ENCODE measurements around the gene PEX5L. TPM values are rescaled to one million over a fixed set of nuclear protein-coding genes. Genes with fewer than 3 reads are reported as not detected.

The PEX5L gene
- total and polyA plus RNA-seq, 2 donors (not counting 1 experiment from before 2014, with no cell fraction given): not detected

DNA sequence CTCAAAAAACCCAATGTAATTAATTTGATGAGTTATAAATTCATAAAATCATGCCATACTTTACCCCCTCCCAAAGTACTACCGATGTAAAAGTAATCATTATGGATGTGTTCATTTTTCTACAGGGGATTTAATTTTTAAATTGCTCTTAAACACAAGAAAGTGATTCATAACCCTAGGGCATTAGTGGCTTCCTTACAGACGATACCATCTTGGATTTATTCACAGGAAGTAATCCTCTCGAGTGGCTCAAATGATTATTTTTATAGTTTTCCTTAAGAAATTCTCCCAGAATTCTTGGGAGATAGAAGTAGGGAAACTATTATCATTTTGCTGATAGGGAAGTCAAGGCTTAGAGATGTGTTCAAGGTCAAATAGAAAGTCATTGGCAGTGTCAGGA lies 80.9 kb downstream of the PEX5L start:
- Histone ChIP-seq H3K9ac (ENCODE audit: low read length) (no peak overlapping the region), H3K4me1 (ENCODE audit: control insufficient read depth in 2 of 2, insufficient read depth in 2 of 2, low read length in 2 of 2) (peaks cover 10 to 20% of the 10 kb centered on the region in 2 donors), H3K27me3 (replicated peaks in 1 of 4; ENCODE audit: control extremely low read depth in 1 of 4, control insufficient read depth in 3 of 4, insufficient read depth in 4 of 4, low read length in 3 of 4) (peaks cover 0 to 11% (median 7%) of the 10 kb centered on the region in 4 experiments), H3K4me3 (ENCODE audit: control extremely low read depth in 1 of 5, extremely low read depth in 1 of 5, insufficient read depth in 1 of 5, low read depth in 2 of 5, low read length in 4 of 5) (no peak overlapping the region), H3K9me3 (ENCODE audit: control extremely low read depth in 1 of 3, control insufficient read depth in 2 of 3, insufficient read depth in 1 of 3, low read length in 2 of 3) (peaks cover 0 to 4% (median 2%) of the 10 kb centered on the region in 3 donors), H3K36me3 (replicated peaks in 1 of 2; ENCODE audit: control extremely low read depth in 1 of 2, control insufficient read depth in 1 of 2, extremely low read depth in 1 of 2, insufficient read depth in 2 of 2, low read length in 1 of 2) (no peaks in the 10 kb centered on the region), H4K20me1 (ENCODE audit: control insufficient read depth, insufficient read depth, low read length, poor library complexity, severe bottlenecking) (no peaks in the 10 kb centered on the region), H3K4me2 (replicated peaks; ENCODE audit: low read depth, low read length, poor library complexity, severe bottlenecking) (no peak overlapping the region), H3K27ac (ENCODE audit: low read length in 2 of 2) (no peak overlapping the region), H3K79me2 (ENCODE audit: control insufficient read depth, insufficient read depth, low read length) (no peaks in the 10 kb centered on the region), H2AFZ (ENCODE audit: insufficient read depth, low read depth, low read length, poor library complexity, severe bottlenecking) (no peak overlapping the region)
- Mint-ChIP-seq H3K9me3 (ENCODE audit: insufficient read depth) (no peaks in the 10 kb centered on the region), H3K27me3 (peaks cover 40% of the 10 kb centered on the region), H3K4me1 (peaks cover 13% of the 10 kb centered on the region), H3K4me3 (no peak overlapping the region), H3K27ac (no peak overlapping the region)
- intact Hi-C loops (cut with micrococcal nuclease): no loop called here
- TF ChIP-seq EZH2 (IDR thresholded peaks at IDR 0.05; ENCODE audit: borderline replicate concordance, insufficient read depth, low read depth, low read length, poor library complexity, severe bottlenecking): no peak
- TF ChIP-seq, protein P1, sequence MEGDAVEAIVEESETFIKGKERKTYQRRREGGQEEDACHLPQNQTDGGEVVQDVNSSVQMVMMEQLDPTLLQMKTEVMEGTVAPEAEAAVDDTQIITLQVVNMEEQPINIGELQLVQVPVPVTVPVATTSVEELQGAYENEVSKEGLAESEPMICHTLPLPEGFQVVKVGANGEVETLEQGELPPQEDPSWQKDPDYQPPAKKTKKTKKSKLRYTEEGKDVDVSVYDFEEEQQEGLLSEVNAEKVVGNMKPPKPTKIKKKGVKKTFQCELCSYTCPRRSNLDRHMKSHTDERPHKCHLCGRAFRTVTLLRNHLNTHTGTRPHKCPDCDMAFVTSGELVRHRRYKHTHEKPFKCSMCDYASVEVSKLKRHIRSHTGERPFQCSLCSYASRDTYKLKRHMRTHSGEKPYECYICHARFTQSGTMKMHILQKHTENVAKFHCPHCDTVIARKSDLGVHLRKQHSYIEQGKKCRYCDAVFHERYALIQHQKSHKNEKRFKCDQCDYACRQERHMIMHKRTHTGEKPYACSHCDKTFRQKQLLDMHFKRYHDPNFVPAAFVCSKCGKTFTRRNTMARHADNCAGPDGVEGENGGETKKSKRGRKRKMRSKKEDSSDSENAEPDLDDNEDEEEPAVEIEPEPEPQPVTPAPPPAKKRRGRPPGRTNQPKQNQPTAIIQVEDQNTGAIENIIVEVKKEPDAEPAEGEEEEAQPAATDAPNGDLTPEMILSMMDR (IDR thresholded peaks at IDR 0.05): no peak
- ChIA-PET POLR2A (no interaction called here), CTCF (no interaction called here)
- no peak for ATAC-seq (ENCODE audit: low read depth)
- no peak for DNase-seq
- no CpG with 5 or more reads among the region's 3 CpGs for WGBS (ENCODE audit: insufficient coverage)

DNA sequence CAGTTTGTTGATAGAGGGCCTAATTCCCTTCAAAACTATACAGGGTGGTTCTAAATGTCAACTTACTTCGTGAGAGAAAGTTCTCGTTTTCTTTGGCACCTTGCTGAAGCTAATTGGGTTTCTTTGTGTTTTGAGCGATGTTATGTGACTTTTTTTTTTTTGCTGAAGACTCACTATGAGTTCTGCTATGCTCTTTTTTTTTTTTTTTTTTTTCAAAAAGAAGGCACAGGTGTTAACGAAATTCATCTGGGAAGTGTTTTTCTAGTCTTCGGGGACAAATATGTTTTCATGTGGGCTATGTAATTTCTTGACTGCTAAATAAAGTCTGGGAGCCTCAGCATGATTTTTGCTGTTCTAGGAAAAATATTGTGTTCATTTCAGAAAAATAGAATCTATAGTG lies 81.5 kb downstream of the PEX5L start:
- ChIA-PET CTCF (no interaction called here), POLR2A (no interaction called here)
- H3K4me3 ChIP-seq (ENCODE audit: control extremely low read depth in 1 of 5, extremely low read depth in 1 of 5, insufficient read depth in 1 of 5, low read depth in 2 of 5, low read length in 4 of 5): no peak overlapping the region
- no CpG with 5 or more reads among the region's 5 CpGs for WGBS (ENCODE audit: insufficient coverage)
- H3K9ac ChIP-seq (ENCODE audit: low read length): no peak overlapping the region
- H3K27me3 Mint-ChIP-seq: peaks cover 44% of the 10 kb centered on the region
- TF ChIP-seq, protein P1 (IDR thresholded peaks at IDR 0.05): no peak
- no peak for TF ChIP-seq EZH2 (IDR thresholded peaks at IDR 0.05; ENCODE audit: borderline replicate concordance, insufficient read depth, low read depth, low read length, poor library complexity, severe bottlenecking)
- H3K27ac Mint-ChIP-seq: no peak overlapping the region
- DNase-seq (no peak), ATAC-seq (ENCODE audit: low read depth) (no peak)
- no peak overlapping the region for H2AFZ ChIP-seq (ENCODE audit: insufficient read depth, low read depth, low read length, poor library complexity, severe bottlenecking)
- peaks cover 0 to 4% (median 2%) of the 10 kb centered on the region in 3 donors for H3K9me3 ChIP-seq (ENCODE audit: control extremely low read depth in 1 of 3, control insufficient read depth in 2 of 3, insufficient read depth in 1 of 3, low read length in 2 of 3)
- no peak overlapping the region for H3K27ac ChIP-seq (ENCODE audit: low read length in 2 of 2)
- H3K4me2 ChIP-seq (replicated peaks; ENCODE audit: low read depth, low read length, poor library complexity, severe bottlenecking): no peak overlapping the region
- no peak overlapping the region for H3K4me3 Mint-ChIP-seq
- H3K36me3 ChIP-seq (replicated peaks in 1 of 2; ENCODE audit: control extremely low read depth in 1 of 2, control insufficient read depth in 1 of 2, extremely low read depth in 1 of 2, insufficient read depth in 2 of 2, low read length in 1 of 2): no peaks in the 10 kb centered on the region
- H3K4me1 ChIP-seq (ENCODE audit: control insufficient read depth in 2 of 2, insufficient read depth in 2 of 2, low read length in 2 of 2): peaks cover 10 to 20% of the 10 kb centered on the region in 2 donors
- intact Hi-C loops (cut with micrococcal nuclease): no loop called here
- no peaks in the 10 kb centered on the region for H4K20me1 ChIP-seq (ENCODE audit: control insufficient read depth, insufficient read depth, low read length, poor library complexity, severe bottlenecking)
- H3K27me3 ChIP-seq (replicated peaks in 1 of 4; ENCODE audit: control extremely low read depth in 1 of 4, control insufficient read depth in 3 of 4, insufficient read depth in 4 of 4, low read length in 3 of 4): peaks cover 0 to 11% (median 9%) of the 10 kb centered on the region in 4 experiments
- H3K4me1 Mint-ChIP-seq: peaks cover 13% of the 10 kb centered on the region
- H3K79me2 ChIP-seq (ENCODE audit: control insufficient read depth, insufficient read depth, low read length): no peaks in the 10 kb centered on the region
- no peaks in the 10 kb centered on the region for H3K9me3 Mint-ChIP-seq (ENCODE audit: insufficient read depth)
